A673 (cell line): ENCODE data around the gene UBE2E2. TPM values are rescaled to one million over a fixed set of nuclear protein-coding genes. Genes with fewer than 3 reads are reported as not detected.

ENCODE experiments used
- BruUV-seq: library from RNA; stranded (reverse); fragments of 400-500 nt; replicated peaks from 2 replicates; lab custom pipeline; 2021; lab: Mats Ljungman, UMichigan
- CTCF ChIA-PET: fragments of 300-600 bp; sonication (Branson Sonifier 250); formaldehyde crosslinking; loops from one replicate; lab custom pipeline; 2022; ENCODE audit warnings: antibody characterized with exemption; lab: Charles Lee
- POLR2A ChIA-PET: fragments of 300-600 bp; sonication (Branson Sonifier 250); formaldehyde crosslinking; loops from one replicate; lab custom pipeline; 2022; ENCODE audit warnings: antibody characterized with exemption; ENCODE audit not compliant: low non-redundant PET; lab: Charles Lee
- DNase-seq: peaks from one replicate; pipeline ENCODE4 v3.0.0-alpha.2; 2015; ENCODE audit warnings: low spot score
- H3K27ac ChIP-seq: fragments of 200-600 bp; sonication (generic); 2 replicates; pipeline ENCODE4 v1.5.1; 2016; ENCODE audit warnings: mixed run types, low read depth, mild to moderate bottlenecking, mixed read lengths, antibody characterized with exemption, low read length; ENCODE audit not compliant: poor library complexity, severe bottlenecking
- H3K27me3 ChIP-seq: fragments of 200-600 bp; sonication (generic); replicated peaks from 2 replicates; pipeline ENCODE4 v1.6.1; 2017; ENCODE audit warnings: mixed run types, low read depth, mild to moderate bottlenecking, mixed read lengths, antibody characterized with exemption, low read length; ENCODE audit not compliant: insufficient read depth, poor library complexity
- H3K36me3 ChIP-seq: fragments of 200-600 bp; sonication (generic); 2 replicates; pipeline ENCODE4 v1.6.1; 2016; ENCODE audit warnings: mixed run types, mild to moderate bottlenecking, mixed read lengths, antibody characterized with exemption, low read length; ENCODE audit not compliant: insufficient read depth, poor library complexity, severe bottlenecking
- H3K4me1 ChIP-seq: fragments of 200-600 bp; sonication (generic); 2 replicates; pipeline ENCODE4 v1.6.1; 2017; ENCODE audit warnings: mixed run types, mild to moderate bottlenecking, mixed read lengths, antibody characterized with exemption, low read length; ENCODE audit not compliant: insufficient read depth, poor library complexity, severe bottlenecking
- H3K4me3 ChIP-seq: fragments of 200-600 bp; sonication (generic); 2 replicates; pipeline ENCODE4 v1.5.1; 2016; ENCODE audit warnings: low read depth, mixed run types, mild to moderate bottlenecking, mixed read lengths, low read length; ENCODE audit not compliant: poor library complexity, severe bottlenecking
- H3K9me3 ChIP-seq: fragments of 200-600 bp; sonication (generic); 2 replicates; pipeline ENCODE4 v1.6.1; 2016; ENCODE audit warnings: mixed run types, low read depth, mild to moderate bottlenecking, mixed read lengths, antibody characterized with exemption, low read length; ENCODE audit not compliant: poor library complexity, severe bottlenecking
- EZH2 ChIP-seq: fragments of 200-600 bp; sonication (generic); IDR thresholded peaks from 2 replicates; pipeline ENCODE4 v1.6.1; 2017; ENCODE audit warnings: borderline replicate concordance, low read depth, mild to moderate bottlenecking, mixed read lengths, antibody characterized with exemption, low read length; ENCODE audit not compliant: poor library complexity, severe bottlenecking
- intact Hi-C: fragments of 100-400 bp; cut with micrococcal nuclease; formaldehyde crosslinking; loops from one replicate; pipeline ENCODE4 v1.10.0; 2022; ENCODE audit not compliant: unreplicated experiment
- total RNA-seq: library from RNA; stranded (reverse); gene quantifications from 2 replicates; pipeline ENCODE4 v1.2.3, GENCODE V29; 2021
- TF ChIP-seq, protein P1 (sequence below): fragments of 300-800, 200-600 bp; sonication (generic); conservative IDR thresholded peaks from 2 replicates; pipeline ENCODE4 v1.5.1; 2017; ENCODE audit warnings: low read depth, mild to moderate bottlenecking, antibody characterized with exemption, low read length, moderate library complexity, mixed read lengths

Gene UBE2E2
- total RNA-seq, 1 experiment from 2014 or later = 2.0 TPM

- Histone ChIP-seq H3K36me3 (no peaks in the 10 kb centered on the region), H3K27me3 (no peaks in the 10 kb centered on the region), H3K4me3 (no peak overlapping the region), H3K27ac (no peak overlapping the region), H3K4me1 (no peaks in the 10 kb centered on the region), H3K9me3 (no peaks in the 10 kb centered on the region)
- CTCF ChIA-PET = no interaction called here
- no peak for DNase-seq
- no TSS peak for BruUV-seq
- POLR2A ChIA-PET = no interaction called here
- intact Hi-C loops = no loop called here
- no peak for TF ChIP-seq EZH2
- TF ChIP-seq, protein P1, sequence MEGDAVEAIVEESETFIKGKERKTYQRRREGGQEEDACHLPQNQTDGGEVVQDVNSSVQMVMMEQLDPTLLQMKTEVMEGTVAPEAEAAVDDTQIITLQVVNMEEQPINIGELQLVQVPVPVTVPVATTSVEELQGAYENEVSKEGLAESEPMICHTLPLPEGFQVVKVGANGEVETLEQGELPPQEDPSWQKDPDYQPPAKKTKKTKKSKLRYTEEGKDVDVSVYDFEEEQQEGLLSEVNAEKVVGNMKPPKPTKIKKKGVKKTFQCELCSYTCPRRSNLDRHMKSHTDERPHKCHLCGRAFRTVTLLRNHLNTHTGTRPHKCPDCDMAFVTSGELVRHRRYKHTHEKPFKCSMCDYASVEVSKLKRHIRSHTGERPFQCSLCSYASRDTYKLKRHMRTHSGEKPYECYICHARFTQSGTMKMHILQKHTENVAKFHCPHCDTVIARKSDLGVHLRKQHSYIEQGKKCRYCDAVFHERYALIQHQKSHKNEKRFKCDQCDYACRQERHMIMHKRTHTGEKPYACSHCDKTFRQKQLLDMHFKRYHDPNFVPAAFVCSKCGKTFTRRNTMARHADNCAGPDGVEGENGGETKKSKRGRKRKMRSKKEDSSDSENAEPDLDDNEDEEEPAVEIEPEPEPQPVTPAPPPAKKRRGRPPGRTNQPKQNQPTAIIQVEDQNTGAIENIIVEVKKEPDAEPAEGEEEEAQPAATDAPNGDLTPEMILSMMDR = no peak
These were observed 17.3 kb upstream of the UBE2E2 start for GRCh38 chr3:23185861-23186260.

GRCh38 chr3:23189187-23189586 lies 13.9 kb upstream of the UBE2E2 start:
- no peaks in the 10 kb centered on the region for H3K4me1 ChIP-seq
- no TSS peak for BruUV-seq
- no peak overlapping the region for H3K4me3 ChIP-seq
- no peak overlapping the region for H3K27ac ChIP-seq
- no peaks in the 10 kb centered on the region for H3K36me3 ChIP-seq
- TF ChIP-seq, protein P1 = no peak
- no peak for TF ChIP-seq EZH2
- CTCF ChIA-PET = no interaction called here
- DNase-seq = no peak
- no peaks in the 10 kb centered on the region for H3K27me3 ChIP-seq
- intact Hi-C loops = no loop called here
- H3K9me3 ChIP-seq = no peaks in the 10 kb centered on the region
- POLR2A ChIA-PET = no interaction called here

- no peak overlapping the region for H3K4me3 ChIP-seq
- POLR2A ChIA-PET = no interaction called here
- no peak for DNase-seq
- no peak overlapping the region for H3K27ac ChIP-seq
- CTCF ChIA-PET = no interaction called here
- intact Hi-C loops = no loop called here
- H3K4me1 ChIP-seq = no peaks in the 10 kb centered on the region
- peaks cover 12% of the 10 kb centered on the region for H3K27me3 ChIP-seq
- no peaks in the 10 kb centered on the region for H3K9me3 ChIP-seq
- no peaks in the 10 kb centered on the region for H3K36me3 ChIP-seq
- BruUV-seq = no TSS peak
- TF ChIP-seq, protein P1 = no peak
- TF ChIP-seq EZH2 = no peak
These were observed 10.3 kb upstream of the UBE2E2 start for GRCh38 chr3:23192816-23193215.
